NCI-H2107 (cell line): ENCODE data around the gene HDAC11.
"Not testable (repeated sequence)": the region's sequence is repeated elsewhere in the genome, so short reads cannot be mapped to it uniquely, and the experiment has no call there.

Experiments used
- DNase-seq: peaks from one replicate; lab custom pipeline; 2025; lab: John Stamatoyannopoulos, UW

HDAC11 gene

GRCh38 chr3:13470894-13471574 is 9.1 kb upstream of the HDAC11 start:
- no peak for DNase-seq

- no peak for DNase-seq
These were observed 7.8 kb upstream of the HDAC11 start for GRCh38 chr3:13472286-13472685.

- DNase-seq: no peak
These were observed 7.1 kb upstream of the HDAC11 start for GRCh38 chr3:13473020-13473419.

- DNase-seq: no peak
These were observed 6.1 kb upstream of the HDAC11 start for GRCh38 chr3:13474021-13474420.

- no peak for DNase-seq
These were observed 5.3 kb upstream of the HDAC11 start for GRCh38 chr3:13474776-13475303.

- no peak for DNase-seq
These were observed 4.1 kb upstream of the HDAC11 start for GRCh38 chr3:13475871-13476590.

- no peak for DNase-seq
These were observed 2.2 kb upstream of the HDAC11 start for GRCh38 chr3:13477943-13478342.

- no peak for DNase-seq
These were observed 849 bp upstream of the HDAC11 start for GRCh38 chr3:13479332-13479581.

GRCh38 chr3:13480340-13481318 is 523 bp downstream of the HDAC11 start:
- no peak for DNase-seq

GRCh38 chr3:13482106-13482690 is 2.1 kb downstream of the HDAC11 start:
- no peak for DNase-seq

- no peak for DNase-seq
These were observed 3.2 kb downstream of the HDAC11 start for GRCh38 chr3:13483286-13483685.

GRCh38 chr3:13483988-13484695 is 4.0 kb downstream of the HDAC11 start:
- no peak for DNase-seq

- peak; percentile 46 for DNase-seq
These were observed 4.9 kb downstream of the HDAC11 start for GRCh38 chr3:13484851-13485590.

- DNase-seq: not testable (repeated sequence)
These were observed 5.8 kb downstream of the HDAC11 start for GRCh38 chr3:13485630-13486562.

GRCh38 chr3:13487403-13487802 is 7.3 kb downstream of the HDAC11 start:
- no peak for DNase-seq

GRCh38 chr3:13491206-13491974 is 11.3 kb downstream of the HDAC11 start:
- DNase-seq: no peak

GRCh38 chr3:13492048-13492447 is 11.9 kb downstream of the HDAC11 start:
- DNase-seq: no peak

- DNase-seq: no peak
These were observed 13.1 kb downstream of the HDAC11 start for GRCh38 chr3:13492976-13493866.
